Iris pigment epithelial cell (primary cell): ENCODE data around the gene KCNJ8.
"Not testable (repeated sequence)": the region's sequence is repeated elsewhere in the genome, so short reads cannot be mapped to it uniquely, and the experiment has no call there.

Source experiments
- DNase-seq: peaks from one replicate; pipeline ENCODE4 v3.0.0-alpha.2; 2011; ENCODE audit warnings: low read depth

The KCNJ8 gene

GRCh38 chr12:21774358-21775132 is at the start of gene KCNJ8:
Gene KCNJ8 (minus strand): TSS chr12:21774706. CDS start chr12:21773616, 1,090 bp downstream.
- DNase-seq, result no peak

- DNase-seq, result no peak
Observed at GRCh38 chr12:21823581-21823980, 49.1 kb upstream of the KCNJ8 start.

GRCh38 chr12:21819678-21820077 is 45.2 kb upstream of the KCNJ8 start:
- no peak for DNase-seq

GRCh38 chr12:21819236-21819635 is 44.7 kb upstream of the KCNJ8 start:
- peak; percentile 65 for DNase-seq

- peak; percentile 73 for DNase-seq
Observed at GRCh38 chr12:21818627-21819026, 44.1 kb upstream of the KCNJ8 start.

- no peak for DNase-seq
Observed at GRCh38 chr12:21815306-21816062, 41.0 kb upstream of the KCNJ8 start.

GRCh38 chr12:21814814-21815213 is 40.3 kb upstream of the KCNJ8 start:
- no peak for DNase-seq

- DNase-seq, result no peak
Observed at GRCh38 chr12:21814327-21814726, 39.8 kb upstream of the KCNJ8 start.

- no peak for DNase-seq
Observed at GRCh38 chr12:21813751-21814150, 39.2 kb upstream of the KCNJ8 start.

- DNase-seq, result no peak
Observed at GRCh38 chr12:21813125-21813524, 38.6 kb upstream of the KCNJ8 start.

GRCh38 chr12:21812340-21812739 is 37.8 kb upstream of the KCNJ8 start:
- not testable (repeated sequence) for DNase-seq

GRCh38 chr12:21809100-21809499 is 34.6 kb upstream of the KCNJ8 start:
- DNase-seq, result no peak

- DNase-seq, result no peak
Observed at GRCh38 chr12:21806255-21806654, 31.7 kb upstream of the KCNJ8 start.

GRCh38 chr12:21801522-21802288 is 27.2 kb upstream of the KCNJ8 start:
- no peak for DNase-seq

- DNase-seq, result no peak
Observed at GRCh38 chr12:21800011-21800410, 25.5 kb upstream of the KCNJ8 start.

GRCh38 chr12:21797539-21797938 is 23.0 kb upstream of the KCNJ8 start:
- DNase-seq, result no peak

- no peak for DNase-seq
Observed at GRCh38 chr12:21795648-21796328, 21.3 kb upstream of the KCNJ8 start.

GRCh38 chr12:21794807-21795595 is 20.5 kb upstream of the KCNJ8 start:
- not testable (repeated sequence) for DNase-seq

- not testable (repeated sequence) for DNase-seq
Observed at GRCh38 chr12:21789687-21790086, 15.2 kb upstream of the KCNJ8 start.

GRCh38 chr12:21788089-21788983 is 13.8 kb upstream of the KCNJ8 start:
- no peak for DNase-seq
